ENCODE measurements around the gene ERN1.

DNA sequence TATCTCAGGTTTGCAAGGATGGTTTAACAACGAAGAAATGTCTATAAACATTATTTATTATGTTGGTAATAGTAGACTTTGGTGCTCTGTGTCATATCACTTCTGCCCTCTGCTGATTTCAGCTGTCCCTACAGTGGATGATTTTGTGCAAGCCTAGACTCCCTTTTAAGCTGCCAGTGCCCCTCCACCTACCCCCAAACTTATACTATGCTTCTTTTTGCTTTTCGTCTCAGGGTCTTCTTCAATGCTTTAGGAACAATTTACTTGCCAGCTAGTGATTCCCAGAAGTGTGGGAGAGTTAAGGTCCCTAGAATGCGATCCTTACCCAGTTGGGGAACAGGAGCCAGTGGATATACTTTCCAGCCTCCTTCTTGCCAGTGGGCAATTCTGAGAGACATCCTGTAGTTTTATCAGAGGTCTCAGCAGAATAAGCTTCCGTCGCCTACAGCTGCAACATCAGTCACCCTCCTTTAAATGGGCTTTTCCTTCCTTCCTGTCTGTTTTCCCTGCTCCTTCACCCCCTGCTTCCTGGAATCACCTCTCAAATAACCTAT lies 113.6 kb downstream of the ERN1 start:
- TF ChIP-seq CTCF (IDR thresholded peaks at IDR 0.05; ENCODE audit: insufficient read depth, low read length) = no peak
- TF ChIP-seq, protein P1, sequence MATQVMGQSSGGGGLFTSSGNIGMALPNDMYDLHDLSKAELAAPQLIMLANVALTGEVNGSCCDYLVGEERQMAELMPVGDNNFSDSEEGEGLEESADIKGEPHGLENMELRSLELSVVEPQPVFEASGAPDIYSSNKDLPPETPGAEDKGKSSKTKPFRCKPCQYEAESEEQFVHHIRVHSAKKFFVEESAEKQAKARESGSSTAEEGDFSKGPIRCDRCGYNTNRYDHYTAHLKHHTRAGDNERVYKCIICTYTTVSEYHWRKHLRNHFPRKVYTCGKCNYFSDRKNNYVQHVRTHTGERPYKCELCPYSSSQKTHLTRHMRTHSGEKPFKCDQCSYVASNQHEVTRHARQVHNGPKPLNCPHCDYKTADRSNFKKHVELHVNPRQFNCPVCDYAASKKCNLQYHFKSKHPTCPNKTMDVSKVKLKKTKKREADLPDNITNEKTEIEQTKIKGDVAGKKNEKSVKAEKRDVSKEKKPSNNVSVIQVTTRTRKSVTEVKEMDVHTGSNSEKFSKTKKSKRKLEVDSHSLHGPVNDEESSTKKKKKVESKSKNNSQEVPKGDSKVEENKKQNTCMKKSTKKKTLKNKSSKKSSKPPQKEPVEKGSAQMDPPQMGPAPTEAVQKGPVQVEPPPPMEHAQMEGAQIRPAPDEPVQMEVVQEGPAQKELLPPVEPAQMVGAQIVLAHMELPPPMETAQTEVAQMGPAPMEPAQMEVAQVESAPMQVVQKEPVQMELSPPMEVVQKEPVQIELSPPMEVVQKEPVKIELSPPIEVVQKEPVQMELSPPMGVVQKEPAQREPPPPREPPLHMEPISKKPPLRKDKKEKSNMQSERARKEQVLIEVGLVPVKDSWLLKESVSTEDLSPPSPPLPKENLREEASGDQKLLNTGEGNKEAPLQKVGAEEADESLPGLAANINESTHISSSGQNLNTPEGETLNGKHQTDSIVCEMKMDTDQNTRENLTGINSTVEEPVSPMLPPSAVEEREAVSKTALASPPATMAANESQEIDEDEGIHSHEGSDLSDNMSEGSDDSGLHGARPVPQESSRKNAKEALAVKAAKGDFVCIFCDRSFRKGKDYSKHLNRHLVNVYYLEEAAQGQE (IDR thresholded peaks at IDR 0.05; ENCODE audit: insufficient replicate concordance, low read depth) = no peak
- TF ChIP-seq POLR2AphosphoS5 (IDR thresholded peaks at IDR 0.05; ENCODE audit: low read depth) = no peak
- no peak for TF ChIP-seq GABPA (IDR thresholded peaks at IDR 0.05; ENCODE audit: low read depth)

All from HL-60 (cell line).